Lung (tissue), 12 donors: ENCODE data around the gene MARCHF9. TPM values are rescaled to one million over a fixed set of nuclear protein-coding genes. Genes with fewer than 3 reads are reported as not detected.

ENCODE experiments used
- ATAC-seq: fragments of 200-7000 bp; cut with Tn5 transposase; one replicate; pipeline ENCODE4 v1.9.1; 2020; ENCODE audit warnings: moderate number of reproducible peaks; ENCODE audit not compliant: insufficient read depth, low FRiP score
- DNase-seq, 3 donors: peaks; one replicate each; pipeline ENCODE4 v3.0.0-alpha.2; 2013 to 2017
- H3K27ac ChIP-seq, 2 donors: one replicate each; pipeline ENCODE4 v1.5.1; 2013; ENCODE audit warnings: mild to moderate bottlenecking in 2 of 2, moderate library complexity in 2 of 2, control low read depth in 1 of 2, inconsistent platforms in 1 of 2, low read depth in 1 of 2, low read length in 1 of 2
- H3K27me3 ChIP-seq, 3 donors: one replicate each; pipeline ENCODE4 v1.5.1; 2013; ENCODE audit warnings: low read length in 2 of 3; ENCODE audit not compliant: control insufficient read depth in 3 of 3, insufficient read depth in 3 of 3
- H3K36me3 ChIP-seq, 4 donors: one replicate each; pipeline ENCODE4 v1.5.1; 2013; ENCODE audit warnings: low read length in 4 of 4, mild to moderate bottlenecking in 1 of 4, moderate library complexity in 1 of 4; ENCODE audit not compliant: control insufficient read depth in 4 of 4, insufficient read depth in 4 of 4
- H3K4me1 ChIP-seq, 5 donors: one replicate each; pipeline ENCODE4 v1.5.1; 2013; ENCODE audit warnings: low read length in 5 of 5, mild to moderate bottlenecking in 2 of 5, moderate library complexity in 1 of 5; ENCODE audit not compliant: control insufficient read depth in 5 of 5, insufficient read depth in 5 of 5
- H3K4me3 ChIP-seq: one replicate; pipeline ENCODE4 v1.5.1; 2013; ENCODE audit warnings: mild to moderate bottlenecking, control low read depth, moderate library complexity
- H3K9ac ChIP-seq, 2 donors: one replicate each; pipeline ENCODE4 v1.5.1; 2013; ENCODE audit warnings: low read length in 2 of 2, control low read depth in 1 of 2; ENCODE audit not compliant: insufficient read depth in 1 of 2
- H3K9me3 ChIP-seq, 4 donors: one replicate each; pipeline ENCODE4 v1.5.1; 2013; ENCODE audit warnings: low read length in 3 of 4, mild to moderate bottlenecking in 1 of 4, moderate library complexity in 1 of 4; ENCODE audit not compliant: control insufficient read depth in 4 of 4, insufficient read depth in 3 of 4
- CTCF ChIP-seq: IDR thresholded peaks from 2 replicates; pipeline ENCODE4 v1.5.1; 2012; ENCODE audit warnings: mild to moderate bottlenecking; ENCODE audit errors: control extremely low read depth, extremely low read depth
- WGBS, 2 donors: extraction: QIAGEN DNeasy Blood & Tissue Kit; methylation state at CpG; one replicate each; pipeline ENCODE4 v1.1.7; 2013; 5-methylcytosine and 5-hydroxymethylcytosine counted together
- polyA plus RNA-seq, 2 donors: library from polyadenylated mRNA; stranded (reverse); fragments of 200-250 nt; gene quantifications; one replicate each; pipeline ENCODE4 v1.2.1, GENCODE V29; 2013
- total RNA-seq, 2 donors: library from RNA; depleted of rRNA in 1 of 2; stranded (reverse); fragments of >200 nt in 1 of 2; gene quantifications; one replicate each; pipeline ENCODE4 v1.2.1, GENCODE V29; 2014 to 2021
- donor health status: control.
- donor health status: control.
- donor health status: Bipolar disorder and iron deficiency.
- donor health status: healthy.
- donor health status: DM: yes; HTN: yes; CAD: no.

The MARCHF9 gene
- total and polyA plus RNA-seq, 4 donors = 12.1 to 31.1 (median 18.5) TPM

- WGBS, 2 donors = 91 to 95% methylated on average over 4 of the region's 4 CpGs
- H3K4me1 ChIP-seq = peaks cover 5 to 27% (median 8%) of the 10 kb centered on the region in 5 donors
- no peak overlapping the region for H3K27ac ChIP-seq
- H3K9me3 ChIP-seq = peaks cover 0 to 5% (median 0%) of the 10 kb centered on the region in 4 donors
- no peak overlapping the region for H3K9ac ChIP-seq
- no peak overlapping the region for H3K4me3 ChIP-seq
- H3K36me3 ChIP-seq = peaks cover 0 to 12% (median 0%) of the 10 kb centered on the region in 4 donors
- peaks cover 0 to 3% (median under 1%) of the 10 kb centered on the region in 3 donors for H3K27me3 ChIP-seq
- no peak for TF ChIP-seq CTCF
- DNase-seq (no peak), ATAC-seq (no peak)
These were observed 2.9 kb downstream of the MARCHF9 start for GRCh38 chr12:57757771-57758170.

- no peak for ATAC-seq
- Histone ChIP-seq H3K36me3 (peaks cover 0 to 12% (median 0%) of the 10 kb centered on the region in 4 donors), H3K4me1 (peaks cover 3 to 18% (median 5%) of the 10 kb centered on the region in 5 donors), H3K9me3 (peaks cover 0 to 5% (median 0%) of the 10 kb centered on the region in 4 donors), H3K27me3 (peaks cover 0 to 13% (median 10%) of the 10 kb centered on the region in 3 donors), H3K27ac (no peak overlapping the region), H3K9ac (no peak overlapping the region), H3K4me3 (no peak overlapping the region)
- WGBS, 2 donors = 94 to 97% methylated on average over 25 of the region's 25 CpGs
- DNase-seq = no peak
- no peak for TF ChIP-seq CTCF
These were observed 3.9 kb downstream of the MARCHF9 start for GRCh38 chr12:57758552-57759359.

GRCh38 chr12:57759360-57759980 is 4.6 kb downstream of the MARCHF9 start:
- H3K36me3 ChIP-seq = peaks cover 0 to 12% (median 0%) of the 10 kb centered on the region in 4 donors
- H3K9me3 ChIP-seq = peaks cover 0 to 5% (median 0%) of the 10 kb centered on the region in 4 donors
- peaks cover 0 to 20% (median 17%) of the 10 kb centered on the region in 3 donors for H3K27me3 ChIP-seq
- ATAC-seq (no peak), DNase-seq (no peak)
- WGBS, 2 donors = 45 to 48% methylated on average over 3 of the region's 3 CpGs
- H3K4me1 ChIP-seq = peaks cover 2 to 12% (median 4%) of the 10 kb centered on the region in 5 donors
- TF ChIP-seq CTCF = peak; percentile 14
- no peak overlapping the region for H3K9ac ChIP-seq
- H3K4me3 ChIP-seq = no peak overlapping the region
- no peak overlapping the region for H3K27ac ChIP-seq
